Subcutaneous abdominal adipose tissue (tissue), 5 donors: ENCODE results near the gene SIM2.

Source experiments
- H3K27ac ChIP-seq: one replicate; pipeline ENCODE4 v1.7.0; 2013; ENCODE audit warnings: low read depth, mild to moderate bottlenecking, inconsistent platforms, low read length, moderate library complexity
- H3K27me3 ChIP-seq, 5 donors: one replicate each; pipeline ENCODE4 v1.7.0; 2013; ENCODE audit warnings: low read length in 5 of 5, inconsistent platforms in 1 of 5; ENCODE audit not compliant: control insufficient read depth in 5 of 5, insufficient read depth in 4 of 5
- H3K36me3 ChIP-seq, 5 donors: one replicate each; pipeline ENCODE4 v1.7.0; 2013; ENCODE audit warnings: low read length in 5 of 5; ENCODE audit not compliant: control insufficient read depth in 5 of 5, insufficient read depth in 5 of 5
- H3K4me1 ChIP-seq, 5 donors: one replicate each; pipeline ENCODE4 v1.7.0; 2013; ENCODE audit warnings: low read length in 5 of 5, mild to moderate bottlenecking in 3 of 5, moderate library complexity in 1 of 5; ENCODE audit not compliant: control insufficient read depth in 5 of 5, insufficient read depth in 5 of 5
- H3K4me3 ChIP-seq, 5 donors: one replicate each; pipeline ENCODE4 v1.7.0; 2013; ENCODE audit warnings: low read length in 5 of 5, low read depth in 1 of 5
- H3K9ac ChIP-seq, 5 donors: one replicate each; pipeline ENCODE4 v1.7.0; 2013; ENCODE audit warnings: low read length in 5 of 5, mild to moderate bottlenecking in 4 of 5, moderate library complexity in 3 of 5
- H3K9me3 ChIP-seq, 5 donors: one replicate each; pipeline ENCODE4 v1.7.0; 2013; ENCODE audit warnings: low read length in 5 of 5; ENCODE audit not compliant: control insufficient read depth in 5 of 5
- donor health status: healthy.
- donor health status: healthy.
- donor health status: healthy.
- donor health status: healthy.
- donor health status: healthy.

The SIM2 gene

GRCh38 chr21:36791180-36791579, 92.3 kb downstream of the SIM2 start:
- Histone ChIP-seq H3K36me3 (no peaks in the 10 kb centered on the region), H3K27ac (no peak overlapping the region), H3K4me3 (no peak overlapping the region), H3K9ac (no peak overlapping the region), H3K4me1 (no peaks in the 10 kb centered on the region), H3K9me3 (peaks cover 0 to 3% (median 0%) of the 10 kb centered on the region in 5 donors), H3K27me3 (no peaks in the 10 kb centered on the region)

GRCh38 chr21:36791695-36792470, 93.0 kb downstream of the SIM2 start:
- H3K36me3 ChIP-seq: no peaks in the 10 kb centered on the region
- peaks cover 0 to 6% (median 0%) of the 10 kb centered on the region in 5 donors for H3K9me3 ChIP-seq
- no peaks in the 10 kb centered on the region for H3K4me1 ChIP-seq
- H3K4me3 ChIP-seq: no peak overlapping the region
- no peaks in the 10 kb centered on the region for H3K27me3 ChIP-seq
- no peak overlapping the region for H3K27ac ChIP-seq
- H3K9ac ChIP-seq: no peak overlapping the region

GRCh38 chr21:36792505-36792967, 93.6 kb downstream of the SIM2 start:
- H3K4me1 ChIP-seq: no peaks in the 10 kb centered on the region
- H3K36me3 ChIP-seq: no peaks in the 10 kb centered on the region
- no peak overlapping the region for H3K4me3 ChIP-seq
- peaks cover 0 to 7% (median 1%) of the 10 kb centered on the region in 5 donors for H3K9me3 ChIP-seq
- no peak overlapping the region for H3K27ac ChIP-seq
- no peak overlapping the region for H3K9ac ChIP-seq
- no peaks in the 10 kb centered on the region for H3K27me3 ChIP-seq

- no peak overlapping the region for H3K9ac ChIP-seq
Observed at GRCh38 chr21:36796070-36796469, 97.2 kb downstream of the SIM2 start.

GRCh38 chr21:36798491-36798890, 99.6 kb downstream of the SIM2 start:
- H3K4me1 ChIP-seq: no peaks in the 10 kb centered on the region
- no peak overlapping the region for H3K9ac ChIP-seq
- peaks cover 0 to 15% (median 6%) of the 10 kb centered on the region in 5 donors for H3K9me3 ChIP-seq
- no peak overlapping the region for H3K4me3 ChIP-seq
- no peaks in the 10 kb centered on the region for H3K27me3 ChIP-seq
- no peaks in the 10 kb centered on the region for H3K36me3 ChIP-seq
- H3K27ac ChIP-seq: no peak overlapping the region

More at GRCh38 chr21:36796070-36796469, 97.2 kb downstream of the SIM2 start:
- H3K27ac ChIP-seq: no peak overlapping the region
- H3K36me3 ChIP-seq: no peaks in the 10 kb centered on the region
- H3K4me1 ChIP-seq: no peaks in the 10 kb centered on the region
- no peak overlapping the region for H3K4me3 ChIP-seq
- H3K27me3 ChIP-seq: no peaks in the 10 kb centered on the region
- peaks cover 0 to 15% (median 6%) of the 10 kb centered on the region in 5 donors for H3K9me3 ChIP-seq
